ENCODE measurements around the gene ATAD3B. TPM values are rescaled to one million over a fixed set of nuclear protein-coding genes. Genes with fewer than 3 reads are reported as not detected.

ATAD3B gene
- total and polyA plus RNA-seq, 2 of the 4 experiments (the other 2 are of a cell fraction) = 13.8 to 29.0 TPM

GRCh38 chr1:1490633-1491230 is 19.2 kb downstream of the ATAD3B start:
- Histone ChIP-seq H4K20me1 (ENCODE audit: insufficient read depth, low read length) (no peaks in the 10 kb centered on the region), H4K91ac (ENCODE audit: insufficient read depth, low read depth, low read length) (no peak overlapping the region), H2AK5ac (ENCODE audit: low read depth, low read length) (no peak overlapping the region), H2BK15ac (ENCODE audit: low read depth, low read length) (no peak overlapping the region), H2AK9ac (replicated peaks; ENCODE audit: low read depth, low read length, poor library complexity) (no peak overlapping the region), H3K4me1 (ENCODE audit: control insufficient read depth, insufficient read depth, low read length) (no peaks in the 10 kb centered on the region), H2AFZ (replicated peaks; ENCODE audit: low read length, poor library complexity) (no peak overlapping the region), H3K9me3 (ENCODE audit: control insufficient read depth, insufficient read depth, low read length) (no peaks in the 10 kb centered on the region; the same call in none of the 2 replicates), H2BK5ac (ENCODE audit: low read depth, low read length, poor library complexity, severe bottlenecking) (no peak overlapping the region), H3K27ac (ENCODE audit: insufficient read depth, low read length) (no peak overlapping the region), H3K9me1 (ENCODE audit: insufficient read depth, low read length) (no peaks in the 10 kb centered on the region), H3K56ac (ENCODE audit: extremely low read depth, insufficient read depth, low read length) (no peak overlapping the region), H3K9ac (ENCODE audit: low read depth, low read length) (no peak overlapping the region), H3K79me1 (ENCODE audit: low read depth in 1 of 2, low read length in 2 of 2) (peaks cover 3 to 4% of the 10 kb centered on the region in 2 experiments; a peak in 2 of 4 replicates), H3K23ac (ENCODE audit: low read depth, low read length) (no peak overlapping the region), H3K18ac (ENCODE audit: low read depth, low read length) (no peak overlapping the region), H3K4me3 (ENCODE audit: insufficient read depth, low read depth, low read length) (no peak overlapping the region), H3K4ac (ENCODE audit: low read depth, low read length) (no peak overlapping the region), H2BK120ac (ENCODE audit: low read depth, low read length) (no peak overlapping the region), H3K14ac (replicated peaks; ENCODE audit: low read depth, low read length) (no peak overlapping the region), H4K8ac (ENCODE audit: low read depth in 2 of 2, low read length in 2 of 2) (no peak overlapping the region), H3K4me2 (ENCODE audit: low read depth, low read length) (no peak overlapping the region), H4K5ac (ENCODE audit: low read depth, low read length) (no peak overlapping the region), H3K36me3 (ENCODE audit: control insufficient read depth, insufficient read depth, low read length) (peaks cover 60% of the 10 kb centered on the region), H3K27me3 (ENCODE audit: control insufficient read depth, insufficient read depth, low read length) (no peaks in the 10 kb centered on the region), H2BK20ac (ENCODE audit: low read depth, low read length) (no peak overlapping the region)
- DNase-seq (no peak), ATAC-seq (ENCODE audit: low read depth) (no peak)
- TF ChIP-seq ELK1 (IDR thresholded peaks at IDR 0.05; ENCODE audit: borderline replicate concordance, low read depth, low read length) (no peak), MAZ (IDR thresholded peaks at IDR 0.05; ENCODE audit: borderline replicate concordance, low read depth, low read length) (no peak)
- no TSS peak for BruUV-seq (replicated peaks)
- dilution Hi-C loops (cut with HindIII; ENCODE audit: low sequenced_read_pairs, unreplicated experiment) = no loop called here
- WGBS, 2 experiments (ENCODE audit: extremely low coverage in 2 of 2, insufficient read length in 1 of 2) = 97% methylated on average over 5 of the region's 25 CpGs; no CpG with 5 or more reads in 1 of the 2 experiments
- POLR2A ChIA-PET (ENCODE audit: unreplicated experiment) = no interaction called here
- in situ Hi-C loops (cut with MboI; ENCODE audit: low sequenced_read_pairs) = no loop called here
- intact Hi-C loops (cut with micrococcal nuclease) = no loop called here
- CTCF ChIA-PET = no interaction called here
